Brain microvascular endothelial cell (primary cell): ENCODE results near the gene TMEM198.

Experiments
- DNase-seq: peaks from one replicate; pipeline ENCODE4 v3.0.0-alpha.2; 2020
- H3K27ac ChIP-seq: fragments of 250-450 bp; sonication (Bioruptor Pico); 2 replicates; pipeline ENCODE4 v1.5.1; 2020; ENCODE audit warnings: mild to moderate bottlenecking, moderate library complexity
- H3K27me3 ChIP-seq: fragments of 250-450 bp; sonication (Bioruptor Pico); replicated peaks from 2 replicates; pipeline ENCODE4 v1.5.1; 2020; ENCODE audit warnings: mild to moderate bottlenecking
- H3K36me3 ChIP-seq: fragments of 250-450 bp; sonication (Bioruptor Pico); replicated peaks from 2 replicates; pipeline ENCODE4 v1.5.1; 2020; ENCODE audit warnings: mild to moderate bottlenecking
- H3K4me3 ChIP-seq: 2 replicates; pipeline ENCODE4 v1.5.1; 2011; ENCODE audit warnings: low read depth, mild to moderate bottlenecking, control low read depth, low read length, moderate library complexity
- CTCF ChIP-seq: IDR thresholded peaks from 2 replicates; pipeline ENCODE4 v1.5.1; 2011; ENCODE audit warnings: low read depth, mild to moderate bottlenecking, moderate library complexity, low read length, control low read depth, inconsistent platforms; ENCODE audit errors: missing control alignments
- in situ Hi-C: cut with HindIII; loops from 2 replicates; pipeline ENCODE4 v1.10.0; 2017; ENCODE audit warnings: low sequenced_read_pairs, low pct_ligation_motif_present

Gene TMEM198

GRCh38 chr2:219525533-219526232, 18.1 kb upstream of the TMEM198 start:
- Histone ChIP-seq H3K4me3 (no peak overlapping the region), H3K27me3 (peaks cover 24% of the 10 kb centered on the region), H3K36me3 (no peaks in the 10 kb centered on the region), H3K27ac (no peak overlapping the region)
- TF ChIP-seq CTCF, result no peak
- in situ Hi-C loops, result no loop called here
- no peak for DNase-seq

- TF ChIP-seq CTCF, result no peak
- H3K27me3 ChIP-seq, result peaks cover 24% of the 10 kb centered on the region
- DNase-seq, result no peak
- H3K27ac ChIP-seq, result no peak overlapping the region
- in situ Hi-C loops, result no loop called here
- no peak overlapping the region for H3K4me3 ChIP-seq
- no peaks in the 10 kb centered on the region for H3K36me3 ChIP-seq
Measured at GRCh38 chr2:219526320-219527075, 17.3 kb upstream of the TMEM198 start.

GRCh38 chr2:219527076-219527394, 16.8 kb upstream of the TMEM198 start:
- no peaks in the 10 kb centered on the region for H3K36me3 ChIP-seq
- no peak for TF ChIP-seq CTCF
- H3K27me3 ChIP-seq, result peaks cover 24% of the 10 kb centered on the region
- no peak overlapping the region for H3K4me3 ChIP-seq
- DNase-seq, result no peak
- in situ Hi-C loops, result no loop called here
- H3K27ac ChIP-seq, result no peak overlapping the region

- TF ChIP-seq CTCF, result no peak
- H3K4me3 ChIP-seq, result no peak overlapping the region
- H3K27ac ChIP-seq, result no peak overlapping the region
- H3K27me3 ChIP-seq, result peaks cover 24% of the 10 kb centered on the region
- in situ Hi-C loops, result no loop called here
- no peaks in the 10 kb centered on the region for H3K36me3 ChIP-seq
- no peak for DNase-seq
Measured at GRCh38 chr2:219527472-219527871, 16.4 kb upstream of the TMEM198 start.

- Histone ChIP-seq H3K4me3 (no peak overlapping the region), H3K27ac (no peak overlapping the region), H3K27me3 (peaks cover 24% of the 10 kb centered on the region), H3K36me3 (no peaks in the 10 kb centered on the region)
- peak; percentile 48 for DNase-seq
- TF ChIP-seq CTCF, result peak; percentile 97
- in situ Hi-C loops, result no loop called here
Measured at GRCh38 chr2:219530048-219530963, 13.5 kb upstream of the TMEM198 start.
